GM12878 (cell line): ENCODE measurements around the gene SIRT5. TPM values are rescaled to one million over a fixed set of nuclear protein-coding genes. Genes with fewer than 3 reads are reported as not detected.

Experiments used
- ATF7 ChIP-seq: fragments of 450-650 bp; IDR thresholded peaks from 2 replicates; pipeline ENCODE4 v1.6.1; 2016; ENCODE audit warnings: low read depth, mild to moderate bottlenecking
- EP300 ChIP-seq, 2 experiments: fragments of 150-350 bp in 1 of 2; IDR thresholded peaks; 2 replicates each; pipeline ENCODE4 v1.6.1; 2011 to 2012; ENCODE audit warnings: low read depth in 2 of 2, low read length in 2 of 2, borderline replicate concordance in 1 of 2, improper control_type of control experiment in 1 of 2, inconsistent platforms in 1 of 2; ENCODE audit not compliant: control insufficient read depth in 1 of 2
- HCFC1 ChIP-seq: fragments of 150-350 bp; IDR thresholded peaks from 2 replicates; pipeline ENCODE4 v1.6.1; 2014; ENCODE audit warnings: low read length
- POU2F2 ChIP-seq: IDR thresholded peaks from 3 replicates; pipeline ENCODE4 v1.6.1; 2011; ENCODE audit warnings: low read depth, mild to moderate bottlenecking, low read length, borderline replicate concordance
- SMARCA5 ChIP-seq: fragments of 450-650 bp; IDR thresholded peaks from 2 replicates; pipeline ENCODE4 v1.6.1; 2017; ENCODE audit warnings: mild to moderate bottlenecking
- TCF7 ChIP-seq: IDR thresholded peaks from 2 replicates; pipeline ENCODE4 v1.6.1; 2014; ENCODE audit warnings: antibody characterized with exemption, borderline replicate concordance
- polyA plus RNA-seq, 11 experiments: library from polyadenylated mRNA; depleted of rRNA in 4 of 11; unstranded in 6 of 11; stranded (reverse) in 5 of 11; fragments of >200 nt; fragmentation: Nextera tagmentation in 4 of 11; fragmentation: Illumina TruSeq in 1 of 11; extraction: Ambion mirVana in 4 of 11; extraction: Trizol in 1 of 11; gene quantifications; 1 replicate in 1 of 11; 2 replicates in 10 of 11; pipeline versions ENCODE4 v1.2.1 to v1.2.3, GENCODE V29; 2011 to 2016; ENCODE audit warnings: inconsistent platforms in 2 of 11, missing spikeins in 2 of 11, low read depth in 1 of 11
- total RNA-seq, 4 experiments: library from RNA; depleted of rRNA in 3 of 4; stranded (reverse); fragments of >200 nt in 3 of 4; fragmentation: Illumina TruSeq in 1 of 4; extraction: Trizol in 1 of 4; gene quantifications; 2 replicates each; pipeline versions ENCODE4 v1.2.1 to v1.2.3, GENCODE V29; 2013 to 2021
- TF ChIP-seq, protein P1 (sequence below): fragments of 450-650 bp; formaldehyde crosslinking; IDR thresholded peaks from 2 replicates; pipeline ENCODE4 v1.5.0; 2022; ENCODE audit warnings: mild to moderate bottlenecking, missing genetic modification characterization
- TF ChIP-seq, protein P2 (sequence below): fragments of 150-350 bp; IDR thresholded peaks from 2 replicates; pipeline ENCODE4 v1.6.1; 2016; ENCODE audit warnings: low read depth, low read length
- TF ChIP-seq, protein P3 (sequence below), 3 experiments: IDR thresholded peaks in 2 of 3; conservative IDR thresholded peaks in 1 of 3; 2 replicates each; pipeline ENCODE4 v1.5.1; 2011; ENCODE audit warnings: low read depth in 3 of 3, low read length in 3 of 3, mild to moderate bottlenecking in 3 of 3, control low read depth in 2 of 3, moderate library complexity in 2 of 3, inconsistent platforms in 1 of 3, mixed read lengths in 1 of 3; ENCODE audit not compliant: control insufficient read depth in 2 of 3, insufficient read depth in 1 of 3; ENCODE audit errors: extremely low read depth in 1 of 3
- TF ChIP-seq, protein P4 (sequence below): IDR thresholded peaks from 2 replicates; pipeline ENCODE4 v1.6.1; 2012; ENCODE audit warnings: low read depth, low read length, improper control_type of control experiment
- TF ChIP-seq, protein P5 (sequence below): IDR thresholded peaks from 2 replicates; pipeline ENCODE4 v1.6.1; 2011; ENCODE audit warnings: mild to moderate bottlenecking, low read depth, low read length, moderate library complexity; ENCODE audit not compliant: insufficient replicate concordance
- TF ChIP-seq, protein P6 (sequence below): fragments of 450-650 bp; formaldehyde crosslinking; IDR thresholded peaks from 2 replicates; pipeline ENCODE4 v1.4.0; 2022; ENCODE audit warnings: mild to moderate bottlenecking, moderate library complexity

The SIRT5 gene
- total and polyA plus RNA-seq, 10 of the 15 experiments (the other 5 are each of a cell fraction or from before 2014, with no cell fraction given), result 1.7 to 12.4 (median 10.0) TPM

DNA sequence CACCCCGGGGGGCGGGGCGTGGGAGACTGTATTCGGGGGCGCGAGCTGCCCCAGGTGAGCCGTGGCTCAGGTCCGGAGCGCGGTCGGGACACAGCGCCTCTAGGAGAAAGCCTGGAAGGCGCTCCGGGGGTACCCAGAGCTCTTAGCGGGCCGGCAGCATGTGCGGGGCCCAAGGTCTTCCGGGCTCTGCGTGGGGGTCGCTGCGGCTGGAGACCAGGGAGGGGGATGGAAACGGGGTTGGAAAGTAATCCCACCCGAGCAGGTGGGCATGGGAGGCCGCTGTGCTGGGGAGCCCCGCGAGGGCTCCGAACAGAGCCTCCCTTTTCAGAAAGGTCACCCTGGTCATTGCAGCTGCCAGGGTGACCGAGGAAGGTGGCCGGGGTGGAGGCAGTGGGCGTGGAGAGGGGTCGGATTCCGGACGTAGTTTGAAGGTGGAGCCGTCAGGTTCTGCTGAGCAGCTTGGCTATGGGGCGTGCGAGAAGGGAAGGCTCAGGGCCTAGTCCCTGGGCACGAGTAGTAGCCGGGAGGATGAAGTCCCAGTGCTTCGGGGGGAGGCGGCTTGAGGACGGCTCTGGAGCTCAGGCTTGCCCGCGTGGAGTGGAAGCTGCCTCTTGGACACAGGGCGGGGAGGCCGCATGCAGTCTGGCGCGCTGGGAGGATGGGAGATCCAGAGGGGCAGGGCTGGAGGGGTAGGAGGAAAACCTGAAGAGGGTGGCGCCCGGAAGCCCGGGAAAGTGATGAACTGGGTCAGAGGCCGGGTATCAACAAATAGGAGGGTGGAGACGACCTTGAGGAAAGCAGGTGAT, at the start of gene SIRT5 (continued):
- TF ChIP-seq, protein P1, sequence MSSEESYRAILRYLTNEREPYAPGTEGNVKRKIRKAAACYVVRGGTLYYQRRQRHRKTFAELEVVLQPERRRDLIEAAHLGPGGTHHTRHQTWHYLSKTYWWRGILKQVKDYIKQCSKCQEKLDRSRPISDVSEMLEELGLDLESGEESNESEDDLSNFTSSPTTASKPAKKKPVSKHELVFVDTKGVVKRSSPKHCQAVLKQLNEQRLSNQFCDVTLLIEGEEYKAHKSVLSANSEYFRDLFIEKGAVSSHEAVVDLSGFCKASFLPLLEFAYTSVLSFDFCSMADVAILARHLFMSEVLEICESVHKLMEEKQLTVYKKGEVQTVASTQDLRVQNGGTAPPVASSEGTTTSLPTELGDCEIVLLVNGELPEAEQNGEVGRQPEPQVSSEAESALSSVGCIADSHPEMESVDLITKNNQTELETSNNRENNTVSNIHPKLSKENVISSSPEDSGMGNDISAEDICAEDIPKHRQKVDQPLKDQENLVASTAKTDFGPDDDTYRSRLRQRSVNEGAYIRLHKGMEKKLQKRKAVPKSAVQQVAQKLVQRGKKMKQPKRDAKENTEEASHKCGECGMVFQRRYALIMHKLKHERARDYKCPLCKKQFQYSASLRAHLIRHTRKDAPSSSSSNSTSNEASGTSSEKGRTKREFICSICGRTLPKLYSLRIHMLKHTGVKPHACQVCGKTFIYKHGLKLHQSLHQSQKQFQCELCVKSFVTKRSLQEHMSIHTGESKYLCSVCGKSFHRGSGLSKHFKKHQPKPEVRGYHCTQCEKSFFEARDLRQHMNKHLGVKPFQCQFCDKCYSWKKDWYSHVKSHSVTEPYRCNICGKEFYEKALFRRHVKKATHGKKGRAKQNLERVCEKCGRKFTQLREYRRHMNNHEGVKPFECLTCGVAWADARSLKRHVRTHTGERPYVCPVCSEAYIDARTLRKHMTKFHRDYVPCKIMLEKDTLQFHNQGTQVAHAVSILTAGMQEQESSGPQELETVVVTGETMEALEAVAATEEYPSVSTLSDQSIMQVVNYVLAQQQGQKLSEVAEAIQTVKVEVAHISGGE, result no peak
- TF ChIP-seq SMARCA5 (peak; percentile 64), POU2F2 (no peak), HCFC1 (no peak), TCF7 (no peak), ATF7 (peak; percentile 35; the same call in 1 of the 2 replicates), EP300 (IDR thresholded peaks at IDR 0.05; ENCODE audit: borderline replicate concordance in 1 of 2, control insufficient read depth in 1 of 2, low read depth in 2 of 2, low read length in 2 of 2) (0 out of 4 replicates have a peak, but pooled peaks of 1 of the 2 experiments have one; percentile 2)
- TF ChIP-seq, protein P2, sequence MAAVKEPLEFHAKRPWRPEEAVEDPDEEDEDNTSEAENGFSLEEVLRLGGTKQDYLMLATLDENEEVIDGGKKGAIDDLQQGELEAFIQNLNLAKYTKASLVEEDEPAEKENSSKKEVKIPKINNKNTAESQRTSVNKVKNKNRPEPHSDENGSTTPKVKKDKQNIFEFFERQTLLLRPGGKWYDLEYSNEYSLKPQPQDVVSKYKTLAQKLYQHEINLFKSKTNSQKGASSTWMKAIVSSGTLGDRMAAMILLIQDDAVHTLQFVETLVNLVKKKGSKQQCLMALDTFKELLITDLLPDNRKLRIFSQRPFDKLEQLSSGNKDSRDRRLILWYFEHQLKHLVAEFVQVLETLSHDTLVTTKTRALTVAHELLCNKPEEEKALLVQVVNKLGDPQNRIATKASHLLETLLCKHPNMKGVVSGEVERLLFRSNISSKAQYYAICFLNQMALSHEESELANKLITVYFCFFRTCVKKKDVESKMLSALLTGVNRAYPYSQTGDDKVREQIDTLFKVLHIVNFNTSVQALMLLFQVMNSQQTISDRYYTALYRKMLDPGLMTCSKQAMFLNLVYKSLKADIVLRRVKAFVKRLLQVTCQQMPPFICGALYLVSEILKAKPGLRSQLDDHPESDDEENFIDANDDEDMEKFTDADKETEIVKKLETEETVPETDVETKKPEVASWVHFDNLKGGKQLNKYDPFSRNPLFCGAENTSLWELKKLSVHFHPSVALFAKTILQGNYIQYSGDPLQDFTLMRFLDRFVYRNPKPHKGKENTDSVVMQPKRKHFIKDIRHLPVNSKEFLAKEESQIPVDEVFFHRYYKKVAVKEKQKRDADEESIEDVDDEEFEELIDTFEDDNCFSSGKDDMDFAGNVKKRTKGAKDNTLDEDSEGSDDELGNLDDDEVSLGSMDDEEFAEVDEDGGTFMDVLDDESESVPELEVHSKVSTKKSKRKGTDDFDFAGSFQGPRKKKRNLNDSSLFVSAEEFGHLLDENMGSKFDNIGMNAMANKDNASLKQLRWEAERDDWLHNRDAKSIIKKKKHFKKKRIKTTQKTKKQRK, result no peak
- TF ChIP-seq, protein P3, sequence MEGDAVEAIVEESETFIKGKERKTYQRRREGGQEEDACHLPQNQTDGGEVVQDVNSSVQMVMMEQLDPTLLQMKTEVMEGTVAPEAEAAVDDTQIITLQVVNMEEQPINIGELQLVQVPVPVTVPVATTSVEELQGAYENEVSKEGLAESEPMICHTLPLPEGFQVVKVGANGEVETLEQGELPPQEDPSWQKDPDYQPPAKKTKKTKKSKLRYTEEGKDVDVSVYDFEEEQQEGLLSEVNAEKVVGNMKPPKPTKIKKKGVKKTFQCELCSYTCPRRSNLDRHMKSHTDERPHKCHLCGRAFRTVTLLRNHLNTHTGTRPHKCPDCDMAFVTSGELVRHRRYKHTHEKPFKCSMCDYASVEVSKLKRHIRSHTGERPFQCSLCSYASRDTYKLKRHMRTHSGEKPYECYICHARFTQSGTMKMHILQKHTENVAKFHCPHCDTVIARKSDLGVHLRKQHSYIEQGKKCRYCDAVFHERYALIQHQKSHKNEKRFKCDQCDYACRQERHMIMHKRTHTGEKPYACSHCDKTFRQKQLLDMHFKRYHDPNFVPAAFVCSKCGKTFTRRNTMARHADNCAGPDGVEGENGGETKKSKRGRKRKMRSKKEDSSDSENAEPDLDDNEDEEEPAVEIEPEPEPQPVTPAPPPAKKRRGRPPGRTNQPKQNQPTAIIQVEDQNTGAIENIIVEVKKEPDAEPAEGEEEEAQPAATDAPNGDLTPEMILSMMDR (IDR thresholded peaks at IDR 0.05 in 2 of 3, conservative IDR thresholded peaks at IDR 0.05 in 1 of 3; ENCODE audit: control insufficient read depth in 2 of 3, extremely low read depth in 1 of 3, insufficient read depth in 1 of 3, low read depth in 3 of 3, low read length in 3 of 3), result no peak; a peak in 1 of 6 replicates
- TF ChIP-seq, protein P4, sequence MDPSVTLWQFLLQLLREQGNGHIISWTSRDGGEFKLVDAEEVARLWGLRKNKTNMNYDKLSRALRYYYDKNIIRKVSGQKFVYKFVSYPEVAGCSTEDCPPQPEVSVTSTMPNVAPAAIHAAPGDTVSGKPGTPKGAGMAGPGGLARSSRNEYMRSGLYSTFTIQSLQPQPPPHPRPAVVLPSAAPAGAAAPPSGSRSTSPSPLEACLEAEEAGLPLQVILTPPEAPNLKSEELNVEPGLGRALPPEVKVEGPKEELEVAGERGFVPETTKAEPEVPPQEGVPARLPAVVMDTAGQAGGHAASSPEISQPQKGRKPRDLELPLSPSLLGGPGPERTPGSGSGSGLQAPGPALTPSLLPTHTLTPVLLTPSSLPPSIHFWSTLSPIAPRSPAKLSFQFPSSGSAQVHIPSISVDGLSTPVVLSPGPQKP, result no peak
- TF ChIP-seq, protein P5, sequence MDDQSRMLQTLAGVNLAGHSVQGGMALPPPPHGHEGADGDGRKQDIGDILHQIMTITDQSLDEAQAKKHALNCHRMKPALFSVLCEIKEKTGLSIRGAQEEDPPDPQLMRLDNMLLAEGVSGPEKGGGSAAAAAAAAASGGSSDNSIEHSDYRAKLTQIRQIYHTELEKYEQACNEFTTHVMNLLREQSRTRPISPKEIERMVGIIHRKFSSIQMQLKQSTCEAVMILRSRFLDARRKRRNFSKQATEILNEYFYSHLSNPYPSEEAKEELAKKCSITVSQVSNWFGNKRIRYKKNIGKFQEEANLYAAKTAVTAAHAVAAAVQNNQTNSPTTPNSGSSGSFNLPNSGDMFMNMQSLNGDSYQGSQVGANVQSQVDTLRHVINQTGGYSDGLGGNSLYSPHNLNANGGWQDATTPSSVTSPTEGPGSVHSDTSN, result no peak
- TF ChIP-seq, protein P6, sequence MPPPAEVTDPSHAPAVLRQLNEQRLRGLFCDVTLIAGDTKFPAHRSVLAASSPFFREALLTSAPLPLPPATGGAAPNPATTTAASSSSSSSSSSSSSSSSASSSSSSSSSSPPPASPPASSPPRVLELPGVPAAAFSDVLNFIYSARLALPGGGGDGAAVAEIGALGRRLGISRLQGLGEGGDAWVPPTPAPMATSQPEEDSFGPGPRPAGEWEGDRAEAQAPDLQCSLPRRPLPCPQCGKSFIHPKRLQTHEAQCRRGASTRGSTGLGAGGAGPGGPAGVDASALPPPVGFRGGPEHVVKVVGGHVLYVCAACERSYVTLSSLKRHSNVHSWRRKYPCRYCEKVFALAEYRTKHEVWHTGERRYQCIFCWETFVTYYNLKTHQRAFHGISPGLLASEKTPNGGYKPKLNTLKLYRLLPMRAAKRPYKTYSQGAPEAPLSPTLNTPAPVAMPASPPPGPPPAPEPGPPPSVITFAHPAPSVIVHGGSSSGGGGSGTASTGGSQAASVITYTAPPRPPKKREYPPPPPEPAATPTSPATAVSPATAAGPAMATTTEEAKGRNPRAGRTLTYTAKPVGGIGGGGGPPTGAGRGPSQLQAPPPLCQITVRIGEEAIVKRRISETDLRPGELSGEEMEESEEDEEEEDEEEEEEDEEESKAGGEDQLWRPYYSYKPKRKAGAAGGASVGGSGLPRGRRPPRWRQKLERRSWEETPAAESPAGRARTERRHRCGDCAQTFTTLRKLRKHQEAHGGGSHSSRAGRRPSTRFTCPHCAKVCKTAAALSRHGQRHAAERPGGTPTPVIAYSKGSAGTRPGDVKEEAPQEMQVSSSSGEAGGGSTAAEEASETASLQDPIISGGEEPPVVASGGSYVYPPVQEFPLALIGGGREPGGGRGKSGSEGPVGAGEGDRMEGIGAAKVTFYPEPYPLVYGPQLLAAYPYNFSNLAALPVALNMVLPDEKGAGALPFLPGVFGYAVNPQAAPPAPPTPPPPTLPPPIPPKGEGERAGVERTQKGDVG (CRISPR knock-in tag), result no peak
